NOMO-1 treated with DMSO at 0.1 percent for 48 hours (cell line): ENCODE measurements around the gene CIT.
"Not testable (repeated sequence)": the region's sequence is repeated elsewhere in the genome, so short reads cannot be mapped to it uniquely, and the experiment has no call there.

Experiments used
- DNase-seq: peaks from one replicate; lab custom pipeline; 2025; ENCODE audit not compliant: unreplicated experiment; lab: John Stamatoyannopoulos, UW

Gene CIT

DNA sequence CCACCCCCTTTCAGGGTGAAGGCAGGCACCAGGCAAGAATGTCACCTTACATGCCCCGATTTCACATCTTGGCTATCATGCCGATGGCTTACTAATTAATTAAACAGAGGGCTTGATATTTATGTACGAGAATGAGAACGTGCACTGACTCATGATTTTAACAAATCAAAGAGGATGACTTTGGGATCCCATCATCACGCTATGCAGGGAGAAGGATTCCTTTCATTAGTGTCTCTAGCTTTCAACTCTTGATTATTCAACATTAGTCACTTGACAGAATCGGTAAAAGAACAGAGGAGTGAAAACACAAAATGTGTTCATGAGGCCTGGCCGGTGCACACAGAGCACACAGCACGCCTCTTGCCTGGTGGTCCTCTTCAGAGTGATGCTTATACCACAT is 128.6 kb downstream of the CIT start:
- no peak for DNase-seq

DNA sequence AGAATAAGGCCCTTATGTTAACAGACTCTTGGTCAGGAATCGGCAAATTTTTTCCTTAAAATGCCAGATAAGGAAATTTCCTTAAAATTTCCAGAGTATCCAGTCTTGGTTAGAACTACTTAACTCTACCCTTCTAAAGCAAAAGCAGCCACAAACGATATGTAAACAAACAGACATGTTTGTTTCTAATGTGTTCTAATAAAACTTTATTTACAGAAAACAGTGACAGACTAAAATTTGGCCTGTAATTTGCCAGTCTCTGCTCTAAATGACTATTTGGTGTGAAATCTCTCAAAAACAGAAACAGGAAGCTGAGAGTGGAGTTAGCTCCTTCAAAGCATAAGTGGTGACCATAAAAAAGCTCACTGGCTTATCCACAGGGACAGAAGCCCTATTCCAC is 131.0 kb downstream of the CIT start:
- DNase-seq, result no peak

DNA sequence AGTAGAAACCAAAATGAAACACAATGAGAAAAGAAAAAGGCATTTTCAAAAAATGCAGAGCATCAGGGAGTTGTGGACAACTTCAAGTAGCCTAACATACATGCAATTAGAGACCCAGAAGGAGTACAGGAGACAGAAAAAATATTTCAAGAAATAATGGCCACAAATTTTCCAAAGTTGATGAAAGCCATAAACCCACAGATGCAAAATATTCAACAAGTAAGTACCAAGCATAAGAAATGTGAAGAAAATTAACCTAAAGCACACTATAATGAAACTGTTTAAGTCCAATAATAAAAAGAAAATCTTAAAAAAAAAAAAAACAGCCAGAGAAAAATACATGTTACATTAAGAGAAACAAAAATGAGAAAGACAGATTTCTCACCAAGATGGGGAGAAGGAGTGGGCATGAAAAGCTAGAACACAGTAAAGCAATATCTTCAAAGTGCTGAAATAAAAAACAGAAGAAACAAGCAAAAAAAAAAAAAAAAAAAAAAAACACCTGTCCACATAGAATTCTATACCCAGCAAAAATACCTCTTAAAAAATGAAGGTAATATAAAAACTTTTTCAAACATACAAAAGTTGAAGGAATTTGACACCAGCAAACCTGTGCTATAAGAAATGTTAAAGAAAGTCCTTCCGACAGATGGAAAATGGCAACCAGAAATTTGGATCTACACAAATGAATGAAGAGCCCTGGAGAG is 132.1 kb downstream of the CIT start:
- no peak for DNase-seq

DNA sequence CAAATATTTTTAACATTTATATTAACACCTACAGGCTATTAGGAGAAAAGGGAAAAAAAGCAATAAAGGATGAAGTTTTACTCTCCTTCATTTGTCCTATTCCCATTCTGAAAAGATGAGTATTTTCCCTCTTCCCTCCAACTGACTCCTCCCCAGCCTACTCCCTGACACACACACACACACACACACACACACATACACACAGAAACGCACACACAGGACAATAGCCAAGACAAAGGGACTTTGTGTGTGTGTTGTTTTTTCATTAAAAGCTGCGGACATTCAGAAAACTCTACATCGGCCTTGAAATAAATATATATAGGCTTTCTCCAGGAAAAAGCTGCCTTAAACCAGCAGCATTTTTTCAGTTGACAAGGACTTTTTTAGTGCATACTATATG is 134.4 kb downstream of the CIT start:
- no peak for DNase-seq

DNA sequence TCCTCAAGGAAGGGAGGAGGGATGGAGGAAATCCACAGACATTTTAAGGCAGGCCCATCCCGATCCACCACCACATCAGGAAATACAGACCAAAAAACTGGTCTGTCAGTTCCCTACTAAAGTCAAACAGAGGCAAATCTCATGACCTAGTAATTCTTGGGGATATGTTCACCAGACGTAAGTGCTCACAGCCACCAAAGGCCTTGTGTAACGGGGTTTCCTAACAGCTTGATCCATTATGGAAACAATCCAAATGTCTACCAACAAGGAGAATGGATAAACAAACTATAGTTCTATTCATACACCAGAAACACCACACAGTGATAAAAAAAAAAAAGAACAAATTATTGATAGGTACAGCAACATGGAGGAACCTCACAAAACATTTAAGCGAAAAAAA is 136.3 kb downstream of the CIT start:
- no peak for DNase-seq

DNA sequence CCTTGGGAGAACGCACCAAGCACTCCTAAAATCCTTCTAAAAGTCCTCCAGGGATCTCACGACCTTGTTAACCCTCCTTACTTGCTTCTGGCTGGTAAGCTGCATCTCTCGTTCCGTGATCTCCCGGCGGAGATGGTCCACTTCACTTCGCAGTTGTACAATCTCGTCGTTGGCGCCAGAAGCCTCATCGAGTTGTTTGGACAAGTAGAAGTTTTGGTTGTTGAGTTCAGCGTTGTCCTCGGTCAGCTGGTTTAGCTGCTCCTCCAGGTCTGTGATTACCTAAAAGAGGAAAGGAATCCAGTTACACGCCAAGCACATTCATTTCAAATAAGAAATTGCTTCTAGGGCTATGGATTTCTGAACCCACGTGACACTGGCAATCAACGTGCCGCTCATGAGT is 142.0 kb downstream of the CIT start:
- DNase-seq, result no peak

DNA sequence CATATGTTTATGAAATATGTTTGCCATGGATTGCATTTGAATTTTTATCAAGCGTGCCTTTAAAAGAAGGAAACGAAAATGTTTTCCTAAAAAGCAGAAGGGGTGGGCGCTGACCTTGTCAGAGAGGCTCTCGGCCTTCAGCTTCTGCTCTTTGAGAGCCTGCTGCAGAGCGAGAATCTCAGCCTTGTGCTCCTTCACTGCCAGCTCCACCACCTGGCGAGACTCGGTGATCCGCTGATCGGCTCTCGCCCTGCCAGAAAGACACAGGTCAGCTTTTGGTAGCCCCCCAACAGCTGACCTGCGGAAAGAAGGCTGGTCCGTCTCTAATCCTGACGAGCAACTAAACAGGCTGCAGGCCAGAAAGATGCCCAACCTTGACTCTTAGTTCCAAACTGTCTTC is 146.7 kb downstream of the CIT start:
- no peak for DNase-seq

DNA sequence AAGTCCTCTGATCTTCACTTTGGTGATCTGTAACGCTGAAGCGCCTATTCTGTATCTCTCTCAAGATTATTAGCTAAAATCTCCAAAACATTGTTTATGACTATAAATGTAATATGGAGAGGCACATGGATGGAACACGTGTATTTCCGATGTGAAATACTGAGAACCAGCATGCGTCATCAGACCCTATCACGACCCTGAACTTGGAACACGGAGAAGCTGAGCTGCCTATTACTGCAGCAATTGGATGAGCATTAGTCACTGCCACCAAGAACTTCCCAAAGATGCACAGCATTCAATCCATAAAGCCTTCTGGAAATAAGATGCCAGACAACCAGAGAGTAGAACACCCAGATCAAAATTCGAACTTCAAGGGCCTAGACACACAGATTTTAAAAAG is 147.2 kb downstream of the CIT start:
- DNase-seq, result no peak

DNA sequence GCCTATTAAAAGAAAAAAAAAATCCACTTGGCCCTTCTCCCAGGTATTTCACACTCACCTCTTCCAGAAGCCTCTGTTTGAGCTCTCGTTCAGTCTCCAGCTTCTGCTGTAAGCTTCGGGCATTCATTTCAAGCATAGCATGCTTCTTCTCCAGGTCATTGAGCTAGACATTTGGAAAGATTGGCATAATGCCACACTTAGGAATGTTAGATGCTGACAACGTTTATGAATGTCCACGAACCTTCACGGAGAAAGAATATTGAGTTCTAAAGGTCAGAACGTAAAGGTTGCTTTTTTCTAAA is 148.7 kb downstream of the CIT start:
- DNase-seq, result no peak

DNA sequence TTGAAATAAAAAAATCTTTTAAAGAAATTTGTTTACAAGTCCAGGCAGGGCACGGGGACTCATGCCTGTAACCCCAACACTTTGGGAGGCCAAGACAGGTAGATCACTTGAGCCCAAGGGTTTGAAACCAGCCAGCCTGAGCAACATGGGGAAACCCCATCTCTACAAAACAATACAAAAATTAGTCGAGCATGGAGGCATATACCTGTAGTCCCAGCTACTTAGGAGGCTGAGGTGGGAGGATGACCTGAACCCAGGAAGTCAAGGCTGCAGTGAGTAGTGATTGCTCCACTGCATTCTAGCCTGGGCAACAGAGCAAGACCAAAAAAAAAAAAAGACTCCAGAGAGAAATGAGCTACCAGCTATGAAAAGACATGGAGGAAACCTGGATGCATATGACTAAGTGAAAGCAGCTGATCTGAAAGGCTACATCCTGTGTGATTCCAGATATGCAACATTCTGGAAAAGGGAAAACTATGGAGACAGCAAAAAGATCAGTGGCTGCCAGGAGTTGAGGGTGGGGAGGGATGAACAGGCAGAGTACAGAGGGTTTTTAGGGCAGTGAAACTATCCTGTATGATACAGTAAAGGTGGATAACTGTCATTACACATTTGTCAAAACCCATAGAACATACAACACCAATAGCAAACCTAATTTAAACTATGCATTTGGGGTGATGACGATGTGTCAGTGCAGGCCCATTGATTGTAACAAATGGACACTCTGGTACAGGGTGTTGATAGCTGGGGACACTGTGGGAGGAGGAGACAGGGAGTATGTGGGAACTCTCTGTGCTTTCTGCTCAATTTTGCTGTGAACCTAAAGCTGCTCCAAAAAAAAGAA is 149.3 kb downstream of the CIT start:
- DNase-seq, result no peak

DNA sequence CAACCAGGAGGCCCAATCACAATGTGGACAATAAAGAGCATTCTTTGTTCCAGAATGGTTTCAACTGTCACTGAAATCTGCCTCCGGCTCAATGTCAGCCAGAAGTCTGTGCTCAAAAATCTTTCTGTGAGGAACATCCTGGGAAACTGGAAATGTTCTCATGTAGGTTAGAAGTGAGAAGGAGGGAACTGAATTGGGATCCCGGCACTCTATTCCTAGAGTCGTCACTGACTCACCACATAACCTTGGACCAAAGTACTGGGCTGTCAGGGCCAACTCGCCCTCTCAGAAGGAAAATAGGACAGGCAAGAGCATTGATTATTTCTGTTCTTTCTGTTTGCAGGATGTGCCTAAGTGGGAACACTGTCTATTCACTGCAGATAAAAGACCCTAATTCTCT is 151.6 kb downstream of the CIT start:
- no peak for DNase-seq

DNA sequence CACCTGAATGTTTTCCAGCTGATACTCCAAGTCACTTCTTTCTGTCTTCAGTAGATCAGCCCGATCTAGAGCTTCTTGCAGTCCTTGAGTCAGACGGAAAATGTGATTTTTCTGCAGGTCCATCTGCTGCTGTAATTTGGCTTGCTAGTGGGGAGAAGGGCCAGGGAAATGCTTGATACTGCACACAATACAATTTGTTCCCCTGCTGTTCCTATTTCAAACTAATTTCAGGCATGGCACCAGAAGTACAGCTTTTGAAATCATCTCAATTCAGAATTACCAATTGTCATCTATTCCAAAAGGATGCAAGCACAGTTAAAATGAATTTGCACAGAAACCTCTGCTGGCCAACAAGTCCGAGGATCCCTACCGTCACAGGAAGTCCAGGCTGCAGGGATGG is 155.8 kb downstream of the CIT start:
- no peak for DNase-seq

DNA sequence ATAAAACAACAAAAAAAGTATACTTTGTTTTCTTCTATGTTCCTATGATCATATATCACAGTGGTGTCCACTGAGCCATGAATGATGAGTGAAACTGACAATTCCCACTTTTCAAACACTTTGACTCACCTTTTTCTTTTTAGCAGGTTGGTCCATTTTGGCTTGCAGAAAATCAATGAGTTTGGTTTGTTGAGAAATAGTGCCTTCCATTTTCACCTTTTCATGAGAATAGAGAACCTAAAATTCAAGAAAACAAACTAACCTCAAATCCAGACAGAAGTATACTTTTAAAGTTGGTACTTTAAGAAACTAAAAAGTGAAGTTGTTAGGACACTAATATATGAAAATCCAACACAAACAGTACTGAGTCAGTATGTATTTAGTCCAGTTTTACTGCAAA is 156.8 kb downstream of the CIT start:
- DNase-seq, result no peak

DNA sequence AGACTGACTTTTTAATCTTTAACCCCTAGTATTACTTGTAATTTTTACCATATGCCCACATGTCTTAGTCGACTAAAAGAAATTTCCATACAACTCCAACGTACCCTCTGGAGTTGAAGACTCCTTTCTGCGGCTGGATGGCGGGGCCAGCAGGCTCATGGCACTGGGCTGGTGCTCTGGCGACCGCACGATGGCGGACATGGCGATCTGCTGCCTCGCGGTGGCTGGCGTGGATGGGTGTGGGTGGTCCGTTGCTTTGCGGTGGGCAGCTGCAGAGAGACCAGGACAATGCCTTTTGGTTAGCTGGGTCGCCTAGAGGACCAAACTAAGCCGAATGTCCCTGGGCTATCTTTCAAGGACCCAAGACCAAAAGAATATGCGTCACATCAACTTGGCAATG is 159.0 kb downstream of the CIT start:
- DNase-seq, result no peak

DNA sequence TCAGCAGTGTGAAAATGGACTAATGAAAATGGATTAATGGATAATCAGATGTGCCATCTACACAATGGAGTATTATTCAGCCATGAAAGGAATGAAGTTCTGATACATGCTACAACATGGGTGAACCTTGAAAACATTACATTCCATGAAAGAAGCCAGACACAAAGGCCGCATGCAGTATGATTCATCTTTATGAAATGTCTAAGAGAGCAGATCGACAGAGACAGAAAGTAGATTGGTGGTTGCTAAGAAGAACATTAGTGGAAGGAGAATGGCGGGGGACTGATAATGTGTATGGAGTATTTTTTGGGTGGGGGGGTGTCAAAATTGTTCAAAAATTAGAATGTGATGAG is 161.9 kb downstream of the CIT start:
- DNase-seq, result no peak

DNA sequence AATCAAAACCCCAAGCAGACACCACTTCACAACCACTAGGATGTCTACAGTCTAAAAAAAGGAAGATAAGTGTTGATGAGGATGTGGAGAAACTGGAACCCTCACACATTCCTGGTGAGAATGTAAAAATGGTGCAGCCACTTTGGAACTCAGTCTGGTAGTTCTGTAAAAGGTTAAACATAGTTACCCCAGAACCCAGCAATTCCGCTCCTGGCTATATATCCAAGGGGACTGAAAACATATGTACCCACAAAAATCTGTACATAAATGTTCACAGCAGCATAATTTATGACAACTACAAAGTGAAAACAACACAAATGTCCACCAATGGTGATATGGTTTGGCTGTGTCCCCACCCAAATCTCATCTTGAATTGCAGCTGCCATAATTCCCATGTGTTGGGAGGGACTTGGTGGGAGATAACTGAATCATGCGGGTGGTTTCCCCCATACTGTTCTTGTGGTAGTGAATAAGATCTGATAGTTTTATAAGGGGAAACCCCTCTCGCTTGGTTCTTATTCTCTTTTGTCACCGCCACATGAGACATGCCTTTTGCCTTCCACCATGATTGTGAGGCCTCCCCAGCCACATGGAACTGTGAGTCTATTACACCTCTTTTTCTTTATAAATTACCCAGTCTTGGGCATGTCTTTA is 162.4 kb downstream of the CIT start:
- DNase-seq, result no peak

DNA sequence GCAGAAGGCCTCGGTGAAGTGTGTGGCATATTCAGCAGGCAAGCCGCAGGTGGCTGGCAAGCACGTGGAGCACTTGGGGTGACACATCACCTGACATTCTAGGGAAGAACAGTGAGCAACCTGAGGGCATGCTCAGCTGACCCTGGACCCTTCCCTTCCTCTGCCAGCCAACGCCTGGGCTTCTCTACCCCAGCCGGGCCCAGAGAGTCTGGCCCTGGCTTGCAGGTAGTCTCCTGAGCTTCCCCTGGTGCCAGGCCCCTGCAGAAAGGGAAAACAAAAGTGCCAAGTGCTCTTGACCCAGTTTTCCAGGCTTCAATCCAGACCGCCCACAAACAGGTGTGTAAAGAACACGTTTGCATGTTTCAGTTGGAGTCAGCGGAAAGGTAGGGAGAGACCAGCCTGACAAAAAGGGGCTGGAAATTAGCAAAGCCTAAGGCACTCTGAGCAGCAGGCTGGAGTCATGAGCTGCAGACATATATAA is 163.5 kb downstream of the CIT start:
- no peak for DNase-seq

DNA sequence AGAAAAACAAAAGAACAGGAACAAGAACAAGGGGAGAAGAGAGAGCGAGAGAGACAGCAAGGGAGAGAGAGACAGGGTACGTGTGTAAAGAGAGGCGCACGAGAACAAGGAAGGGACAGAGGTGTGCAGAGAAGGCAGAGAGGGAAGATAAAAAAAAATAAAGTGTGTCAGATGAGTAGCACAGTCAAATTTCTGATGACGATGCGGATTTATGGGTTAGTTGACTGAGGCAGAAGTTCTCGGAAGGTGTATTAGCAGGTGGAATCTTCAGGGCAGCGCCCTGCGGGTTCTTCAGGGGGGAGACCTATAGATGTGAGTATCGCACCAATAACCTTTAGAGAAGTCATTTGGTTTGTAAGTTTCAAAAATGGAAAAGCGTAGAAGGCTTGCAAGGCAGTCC is 164.4 kb downstream of the CIT start:
- no peak for DNase-seq

DNA sequence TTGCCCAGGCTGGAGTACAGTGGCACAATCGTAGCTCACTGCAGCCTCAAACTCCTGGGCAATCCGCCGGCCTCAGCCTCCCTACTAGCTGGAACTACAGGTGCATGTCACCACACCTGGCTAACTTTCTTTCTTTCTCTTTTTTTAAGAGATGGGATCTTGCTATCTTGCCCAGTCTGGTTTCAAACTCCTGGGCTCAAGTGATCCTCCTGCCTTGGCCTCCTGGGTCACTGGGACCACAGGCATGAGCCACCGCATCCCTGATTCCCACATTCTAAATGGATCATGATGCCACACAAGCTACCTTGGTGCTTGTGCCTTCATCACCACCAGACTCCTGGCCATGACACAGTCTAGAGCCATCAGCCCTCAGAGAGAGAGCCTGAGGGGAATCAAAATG is 165.4 kb downstream of the CIT start:
- no peak for DNase-seq

DNA sequence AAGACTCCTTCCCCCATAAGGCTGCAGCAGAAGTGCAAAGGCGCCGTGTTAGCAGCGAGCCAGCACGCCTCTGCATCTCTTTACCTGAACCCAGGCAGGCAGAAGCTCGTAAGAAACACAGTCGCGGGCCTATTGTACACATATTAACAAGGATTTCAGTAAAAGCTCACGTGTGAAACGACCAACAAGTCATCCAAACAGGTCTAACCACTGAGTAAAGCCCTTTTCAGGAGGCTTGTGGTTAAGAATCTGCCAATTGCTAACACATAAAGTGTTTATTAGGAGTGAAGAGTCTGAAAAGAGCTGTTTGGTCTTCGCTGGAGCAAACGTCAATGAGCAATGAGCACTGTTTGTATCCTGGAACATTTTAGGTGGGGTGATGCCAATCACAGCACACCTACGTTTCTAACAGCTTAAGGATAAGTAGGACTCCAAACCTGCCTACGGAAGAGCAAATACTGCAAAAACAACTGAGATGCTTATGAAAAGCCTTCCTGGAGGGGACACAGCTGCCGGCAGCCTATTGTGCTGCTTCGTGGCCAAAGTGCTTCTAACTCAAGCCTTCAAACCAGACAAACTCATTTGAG is 166.1 kb downstream of the CIT start:
- DNase-seq, result no peak

DNA sequence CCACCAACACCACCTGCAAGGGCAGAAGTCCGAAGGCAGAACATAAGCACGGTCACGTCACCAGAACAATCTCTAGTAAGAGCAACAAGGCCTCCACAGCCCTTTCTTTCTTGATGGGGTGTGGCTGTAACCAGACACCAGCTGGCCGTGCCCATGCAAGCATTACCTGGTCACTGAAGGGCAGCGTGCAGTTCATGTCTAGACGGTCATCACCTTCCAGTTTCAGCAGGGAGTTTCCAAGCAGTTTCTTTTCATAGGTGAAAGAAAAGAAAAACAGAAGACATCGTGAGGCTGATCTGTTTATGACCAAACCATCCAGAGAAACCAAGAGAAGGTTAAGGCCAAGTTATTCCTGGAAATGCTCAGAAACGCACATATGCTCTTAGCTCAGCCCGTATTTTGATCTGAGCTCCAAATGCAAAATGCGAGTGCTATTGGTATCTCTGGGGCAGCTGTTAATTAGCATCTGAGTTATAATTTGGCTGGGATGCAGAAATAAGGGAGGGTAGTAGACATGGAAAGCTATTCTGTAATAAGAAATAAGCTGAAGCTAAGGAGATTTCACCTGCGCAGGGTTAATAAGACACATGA is 166.7 kb downstream of the CIT start:
- DNase-seq, result no peak

DNA sequence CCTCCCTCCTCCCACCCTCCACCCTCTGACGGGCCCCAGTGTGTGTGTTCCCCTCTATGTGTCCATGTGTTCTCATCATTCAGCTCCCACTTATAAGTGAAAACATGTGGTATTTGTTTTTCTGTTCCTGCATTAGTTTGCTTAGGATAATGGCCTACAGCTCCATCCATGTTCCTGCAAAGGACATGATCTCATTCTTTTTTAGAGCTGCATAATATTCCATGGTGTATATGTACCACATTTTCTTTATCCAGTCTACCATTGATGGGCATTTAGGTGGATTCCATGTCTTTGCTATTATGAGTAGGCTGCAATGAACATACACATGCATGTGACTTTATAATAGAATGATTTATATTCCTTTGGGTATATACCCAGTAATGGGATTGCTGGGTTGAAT is 170.7 kb downstream of the CIT start:
- not testable (repeated sequence) for DNase-seq
